ENCODE data around the gene CD2. TPM values are rescaled to one million over a fixed set of nuclear protein-coding genes. Genes with fewer than 3 reads are reported as not detected.
"Not testable (repeated sequence)": the region's sequence is repeated elsewhere in the genome, so short reads cannot be mapped to it uniquely, and the experiment has no call there.

CD2 gene
- total RNA-seq, 1 experiment from 2014 or later, result not detected

- no peak for DNase-seq (ENCODE audit: low read depth)
Measured at GRCh38 chr1:116731439-116731838, 22.8 kb upstream of the CD2 start.

GRCh38 chr1:116732726-116733125, 21.5 kb upstream of the CD2 start:
- no peak for DNase-seq (ENCODE audit: low read depth)

GRCh38 chr1:116733476-116734365, 20.5 kb upstream of the CD2 start:
- no peak for DNase-seq (ENCODE audit: low read depth)

- no peak for DNase-seq (ENCODE audit: low read depth)
Measured at GRCh38 chr1:116735246-116735645, 19.0 kb upstream of the CD2 start.

GRCh38 chr1:116737020-116737854, 17.0 kb upstream of the CD2 start:
- peak; percentile 59 for DNase-seq (ENCODE audit: low read depth)

- no peak for DNase-seq (ENCODE audit: low read depth)
Measured at GRCh38 chr1:116737855-116738321, 16.3 kb upstream of the CD2 start.

GRCh38 chr1:116738673-116739370, 15.4 kb upstream of the CD2 start:
- DNase-seq (ENCODE audit: low read depth), result no peak

GRCh38 chr1:116739371-116740012, 14.7 kb upstream of the CD2 start:
- no peak for DNase-seq (ENCODE audit: low read depth)

- DNase-seq (ENCODE audit: low read depth), result no peak
Measured at GRCh38 chr1:116740296-116740695, 13.9 kb upstream of the CD2 start.

GRCh38 chr1:116740746-116741145, 13.5 kb upstream of the CD2 start:
- no peak for DNase-seq (ENCODE audit: low read depth)

GRCh38 chr1:116741836-116742565, 12.2 kb upstream of the CD2 start:
- DNase-seq (ENCODE audit: low read depth), result no peak

- no peak for DNase-seq (ENCODE audit: low read depth)
Measured at GRCh38 chr1:116743535-116743934, 10.7 kb upstream of the CD2 start.

GRCh38 chr1:116748272-116748671, 6.0 kb upstream of the CD2 start:
- DNase-seq (ENCODE audit: low read depth), result no peak

- no peak for DNase-seq (ENCODE audit: low read depth)
Measured at GRCh38 chr1:116751146-116751545, 3.1 kb upstream of the CD2 start.

GRCh38 chr1:116751621-116752020, 2.6 kb upstream of the CD2 start:
- no peak for DNase-seq (ENCODE audit: low read depth)

GRCh38 chr1:116753312-116753711, 918 bp upstream of the CD2 start:
- DNase-seq (ENCODE audit: low read depth), result no peak

- no peak for DNase-seq (ENCODE audit: low read depth)
Measured at GRCh38 chr1:116755066-116755465, 836 bp downstream of the CD2 start.

- DNase-seq (ENCODE audit: low read depth), result no peak
Measured at GRCh38 chr1:116755681-116756080, 1.5 kb downstream of the CD2 start.

GRCh38 chr1:116756092-116756491, 1.9 kb downstream of the CD2 start:
- DNase-seq (ENCODE audit: low read depth), result not testable (repeated sequence)

GRCh38 chr1:116758456-116758815, 4.2 kb downstream of the CD2 start:
- not testable (repeated sequence) for DNase-seq (ENCODE audit: low read depth)

- no peak for DNase-seq (ENCODE audit: low read depth)
Measured at GRCh38 chr1:116759636-116760035, 5.4 kb downstream of the CD2 start.

Measured in RPMI7951 (cell line).